SK-N-SH treated with all-trans-retinoic acid at 6 μM for 48 hours (cell line): ENCODE measurements around the gene TCERG1L.

ENCODE experiments used
- ATAC-seq: fragments of 200-7000 bp; cut with Tn5 transposase; 3 replicates; pipeline ENCODE4 v1.9.1; 2020; ENCODE audit warnings: mild to moderate bottlenecking, moderate library complexity
- ARNTL ChIP-seq: fragments of 450-650 bp; formaldehyde crosslinking; IDR thresholded peaks from 2 replicates; pipeline ENCODE4 v1.5.0; 2020; ENCODE audit warnings: low read depth, mild to moderate bottlenecking, moderate library complexity, borderline replicate concordance
- BACH2 ChIP-seq: fragments of 250-450 bp; sonication (Bioruptor Pico); IDR thresholded peaks from 2 replicates; pipeline ENCODE4 v1.9.0; 2021; ENCODE audit warnings: mild to moderate bottlenecking, borderline replicate concordance
- CSDC2 ChIP-seq: fragments of 250-450 bp; sonication (Bioruptor Pico); IDR thresholded peaks from 2 replicates; pipeline ENCODE4 v1.5.0; 2020; ENCODE audit warnings: mild to moderate bottlenecking, moderate library complexity
- ESRRG ChIP-seq: fragments of 250-450 bp; sonication (Bioruptor Pico); IDR thresholded peaks from 2 replicates; pipeline ENCODE4 v1.6.1; 2021; ENCODE audit warnings: mild to moderate bottlenecking
- GLIS3 ChIP-seq: fragments of 250-450 bp; sonication (Bioruptor Pico); IDR thresholded peaks from 2 replicates; pipeline ENCODE4 v1.5.0; 2020; ENCODE audit warnings: mild to moderate bottlenecking, moderate library complexity
- OSR1 ChIP-seq: fragments of 250-450 bp; sonication (Bioruptor Pico); IDR thresholded peaks from 2 replicates; pipeline ENCODE4 v1.8.0; 2022; ENCODE audit warnings: moderate library complexity, mild to moderate bottlenecking, inconsistent platforms
- PPARA ChIP-seq: fragments of 250-450 bp; sonication (Bioruptor Pico); IDR thresholded peaks from 2 replicates; pipeline ENCODE4 v1.5.0; 2020; ENCODE audit warnings: mild to moderate bottlenecking, borderline replicate concordance
- RARB ChIP-seq: fragments of 250-450 bp; sonication (Bioruptor Pico); IDR thresholded peaks from 2 replicates; pipeline ENCODE4 v1.8.0; 2021; ENCODE audit warnings: mild to moderate bottlenecking, moderate library complexity
- SNAI2 ChIP-seq: fragments of 250-450 bp; sonication (Bioruptor Pico); IDR thresholded peaks from 2 replicates; pipeline ENCODE4 v1.5.0; 2020; ENCODE audit warnings: mild to moderate bottlenecking, moderate library complexity
- TCF4 ChIP-seq: fragments of 250-450 bp; sonication (Bioruptor Pico); IDR thresholded peaks from 2 replicates; pipeline ENCODE4 v1.8.0; 2021; ENCODE audit warnings: mild to moderate bottlenecking, moderate library complexity, borderline replicate concordance
- TOX ChIP-seq: fragments of 250-450 bp; sonication (Bioruptor Pico); IDR thresholded peaks from 2 replicates; pipeline ENCODE4 v1.8.0; 2021; ENCODE audit warnings: mild to moderate bottlenecking, moderate library complexity, borderline replicate concordance
- ZFP3 ChIP-seq: fragments of 250-450 bp; sonication (Bioruptor Pico); IDR thresholded peaks from 2 replicates; pipeline ENCODE4 v1.5.0; 2020; ENCODE audit warnings: mild to moderate bottlenecking, moderate library complexity
- ZFP30 ChIP-seq: fragments of 450-650 bp; formaldehyde crosslinking; IDR thresholded peaks from 2 replicates; pipeline ENCODE4 v1.5.0; 2022; ENCODE audit warnings: mild to moderate bottlenecking, moderate library complexity
- ZNF565 ChIP-seq: fragments of 450-650 bp; formaldehyde crosslinking; conservative IDR thresholded peaks from 2 replicates; pipeline ENCODE4 v1.5.0; 2020; ENCODE audit warnings: low read depth, mild to moderate bottlenecking, moderate library complexity
- ZNF70 ChIP-seq: fragments of 450-650 bp; formaldehyde crosslinking; IDR thresholded peaks from 2 replicates; pipeline ENCODE4 v1.5.0; 2020; ENCODE audit warnings: mild to moderate bottlenecking, moderate library complexity
- ZNF8 ChIP-seq: fragments of 450-650 bp; formaldehyde crosslinking; IDR thresholded peaks from 2 replicates; pipeline ENCODE4 v1.5.0; 2020; ENCODE audit warnings: mild to moderate bottlenecking, moderate library complexity
- TF ChIP-seq, protein P1 (sequence below): fragments of 250-450 bp; sonication (Bioruptor Pico); IDR thresholded peaks from 2 replicates; pipeline ENCODE4 v1.8.0; 2021; ENCODE audit warnings: low read depth, mild to moderate bottlenecking, moderate library complexity, borderline replicate concordance
- TF ChIP-seq, protein P2 (sequence below): fragments of 250-450 bp; sonication (Bioruptor Pico); IDR thresholded peaks from 2 replicates; pipeline ENCODE4 v1.5.1; 2021; ENCODE audit warnings: mild to moderate bottlenecking, moderate library complexity
- TF ChIP-seq, protein P3 (sequence below): fragments of 250-450 bp; sonication (Bioruptor Pico); IDR thresholded peaks from 2 replicates; pipeline ENCODE4 v1.5.1; 2020; ENCODE audit warnings: low read depth, mild to moderate bottlenecking, moderate library complexity
- TF ChIP-seq, protein P4 (sequence below): fragments of 250-450 bp; sonication (Bioruptor Pico); IDR thresholded peaks from 2 replicates; pipeline ENCODE4 v1.8.0; 2020; ENCODE audit warnings: mild to moderate bottlenecking, moderate library complexity, borderline replicate concordance

The TCERG1L gene

DNA sequence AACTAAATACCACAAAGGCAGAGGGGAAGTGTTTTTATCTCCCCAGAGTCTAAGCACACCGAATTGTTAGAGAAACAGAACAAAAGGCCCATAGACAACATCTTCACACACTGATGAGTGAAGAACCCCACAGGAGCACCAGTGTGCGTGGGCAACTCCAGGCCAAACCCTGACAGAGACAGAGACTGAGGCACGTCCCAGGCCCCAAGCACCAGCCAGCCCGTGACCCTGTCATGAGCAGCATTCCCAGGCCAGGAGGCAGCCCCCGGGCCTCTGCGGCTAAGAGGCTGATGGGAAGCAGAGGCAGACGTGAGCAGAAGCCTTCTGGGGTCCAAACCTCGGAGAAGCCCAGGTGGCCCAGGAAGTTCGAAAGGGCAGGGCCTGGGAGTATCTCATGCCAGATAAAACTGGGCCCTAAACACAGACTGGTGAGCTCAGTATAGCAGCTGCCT lies 184.4 kb downstream of the TCERG1L start (continued):
- TF ChIP-seq, protein P1, sequence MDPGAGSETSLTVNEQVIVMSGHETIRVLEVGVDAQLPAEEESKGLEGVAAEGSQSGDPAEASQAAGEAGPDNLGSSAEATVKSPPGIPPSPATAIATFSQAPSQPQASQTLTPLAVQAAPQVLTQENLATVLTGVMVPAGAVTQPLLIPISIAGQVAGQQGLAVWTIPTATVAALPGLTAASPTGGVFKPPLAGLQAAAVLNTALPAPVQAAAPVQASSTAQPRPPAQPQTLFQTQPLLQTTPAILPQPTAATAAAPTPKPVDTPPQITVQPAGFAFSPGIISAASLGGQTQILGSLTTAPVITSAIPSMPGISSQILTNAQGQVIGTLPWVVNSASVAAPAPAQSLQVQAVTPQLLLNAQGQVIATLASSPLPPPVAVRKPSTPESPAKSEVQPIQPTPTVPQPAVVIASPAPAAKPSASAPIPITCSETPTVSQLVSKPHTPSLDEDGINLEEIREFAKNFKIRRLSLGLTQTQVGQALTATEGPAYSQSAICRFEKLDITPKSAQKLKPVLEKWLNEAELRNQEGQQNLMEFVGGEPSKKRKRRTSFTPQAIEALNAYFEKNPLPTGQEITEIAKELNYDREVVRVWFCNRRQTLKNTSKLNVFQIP, result no peak
- no peak for TF ChIP-seq ZFP30 (CRISPR knock-in tag)
- TF ChIP-seq TCF4 (CRISPR knock-in tag), result no peak
- no peak for TF ChIP-seq ZNF70 (CRISPR knock-in tag)
- no peak for TF ChIP-seq SNAI2 (CRISPR knock-in tag)
- TF ChIP-seq ESRRG, result no peak

DNA sequence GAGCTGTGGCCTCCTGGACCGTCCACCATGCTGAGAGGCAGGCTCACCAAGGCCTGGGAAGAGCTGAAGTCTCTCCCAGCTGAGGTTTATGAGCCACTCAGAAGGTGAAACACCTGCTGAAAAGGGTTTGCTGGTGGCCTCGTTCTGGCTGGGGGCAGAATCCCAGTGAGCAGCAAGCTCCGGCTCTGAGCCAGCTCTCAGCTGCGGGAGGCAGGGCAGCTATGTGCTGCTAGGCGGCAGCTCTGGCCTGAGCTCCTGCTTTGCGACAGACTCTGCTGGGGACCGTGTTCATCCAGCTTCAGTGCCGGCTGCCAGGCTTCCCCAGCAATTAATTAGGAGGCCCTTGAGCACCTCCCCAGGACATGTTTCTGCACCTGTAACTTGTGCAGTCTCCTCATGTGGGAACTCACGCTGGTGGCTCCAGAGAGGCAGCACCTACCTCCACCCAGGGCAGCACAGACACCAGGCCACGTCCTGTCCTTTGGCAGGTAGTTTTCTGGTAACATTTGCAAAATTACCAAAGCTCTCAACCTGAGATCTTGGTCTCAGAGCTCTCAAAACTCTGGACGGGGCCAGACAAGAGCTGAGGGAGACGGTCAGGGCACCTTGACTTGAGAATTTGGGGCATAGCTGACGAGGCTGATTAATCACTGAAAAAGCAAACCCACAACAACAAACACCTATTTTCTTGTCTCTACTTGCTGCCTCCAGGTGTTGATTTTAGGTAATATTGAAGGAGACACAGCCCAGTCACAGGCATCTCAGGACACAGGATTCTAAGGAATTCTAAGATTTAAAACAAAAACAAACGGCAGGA lies 185.0 kb downstream of the TCERG1L start:
- no peak for ATAC-seq
- TF ChIP-seq ZFP30 (CRISPR knock-in tag), result no peak
- TF ChIP-seq GLIS3 (CRISPR knock-in tag), result no peak
- no peak for TF ChIP-seq ZFP3
- TF ChIP-seq, all 23 proteins: peak for 0

DNA sequence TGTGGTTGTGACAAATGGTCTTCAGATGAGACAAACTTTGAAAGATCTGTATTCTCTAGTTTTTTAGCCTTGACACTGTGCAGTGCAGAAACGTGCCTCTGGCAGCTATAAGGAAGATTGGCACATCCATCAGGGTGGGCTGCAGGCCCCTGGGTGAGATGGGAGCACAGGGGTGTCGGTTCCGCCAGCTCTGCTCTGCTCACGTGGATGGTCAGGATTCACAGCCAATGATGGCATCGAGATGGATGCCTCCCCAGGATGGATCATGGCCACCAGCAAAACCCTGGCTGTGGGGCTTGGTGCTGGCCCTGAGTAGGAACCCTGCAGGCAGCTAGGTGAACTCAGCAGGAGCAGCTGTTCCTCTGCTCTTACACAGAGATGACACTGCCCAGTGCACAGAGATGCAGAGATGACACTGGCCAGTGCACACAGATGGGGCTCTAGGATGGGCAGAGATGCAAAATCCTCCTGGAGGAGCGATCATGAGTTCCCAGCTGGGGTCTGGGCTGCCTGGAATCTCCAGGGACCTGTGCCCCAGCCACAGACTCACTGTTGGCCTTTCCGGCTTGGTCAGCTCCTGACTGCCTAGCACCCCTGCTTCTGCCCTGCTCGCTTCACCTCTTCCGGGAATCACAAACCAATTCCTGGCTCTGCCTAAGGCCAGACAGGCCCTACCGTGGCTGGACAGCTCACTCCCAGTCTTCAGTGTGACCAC lies 185.9 kb downstream of the TCERG1L start:
- TF ChIP-seq ARNTL (CRISPR knock-in tag) (no peak), BACH2 (CRISPR knock-in tag) (no peak), OSR1 (CRISPR knock-in tag) (no peak), ZNF565 (no peak), CSDC2 (CRISPR knock-in tag) (no peak), ESRRG (no peak), SNAI2 (CRISPR knock-in tag) (no peak), GLIS3 (CRISPR knock-in tag) (no peak), ZFP3 (no peak), TCF4 (CRISPR knock-in tag) (no peak), RARB (CRISPR knock-in tag) (no peak)
- TF ChIP-seq, protein P2, sequence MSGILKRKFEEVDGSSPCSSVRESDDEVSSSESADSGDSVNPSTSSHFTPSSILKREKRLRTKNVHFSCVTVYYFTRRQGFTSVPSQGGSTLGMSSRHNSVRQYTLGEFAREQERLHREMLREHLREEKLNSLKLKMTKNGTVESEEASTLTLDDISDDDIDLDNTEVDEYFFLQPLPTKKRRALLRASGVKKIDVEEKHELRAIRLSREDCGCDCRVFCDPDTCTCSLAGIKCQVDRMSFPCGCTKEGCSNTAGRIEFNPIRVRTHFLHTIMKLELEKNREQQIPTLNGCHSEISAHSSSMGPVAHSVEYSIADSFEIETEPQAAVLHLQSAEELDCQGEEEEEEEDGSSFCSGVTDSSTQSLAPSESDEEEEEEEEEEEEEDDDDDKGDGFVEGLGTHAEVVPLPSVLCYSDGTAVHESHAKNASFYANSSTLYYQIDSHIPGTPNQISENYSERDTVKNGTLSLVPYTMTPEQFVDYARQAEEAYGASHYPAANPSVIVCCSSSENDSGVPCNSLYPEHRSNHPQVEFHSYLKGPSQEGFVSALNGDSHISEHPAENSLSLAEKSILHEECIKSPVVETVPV (CRISPR knock-in tag), result no peak
- TF ChIP-seq, protein P3, sequence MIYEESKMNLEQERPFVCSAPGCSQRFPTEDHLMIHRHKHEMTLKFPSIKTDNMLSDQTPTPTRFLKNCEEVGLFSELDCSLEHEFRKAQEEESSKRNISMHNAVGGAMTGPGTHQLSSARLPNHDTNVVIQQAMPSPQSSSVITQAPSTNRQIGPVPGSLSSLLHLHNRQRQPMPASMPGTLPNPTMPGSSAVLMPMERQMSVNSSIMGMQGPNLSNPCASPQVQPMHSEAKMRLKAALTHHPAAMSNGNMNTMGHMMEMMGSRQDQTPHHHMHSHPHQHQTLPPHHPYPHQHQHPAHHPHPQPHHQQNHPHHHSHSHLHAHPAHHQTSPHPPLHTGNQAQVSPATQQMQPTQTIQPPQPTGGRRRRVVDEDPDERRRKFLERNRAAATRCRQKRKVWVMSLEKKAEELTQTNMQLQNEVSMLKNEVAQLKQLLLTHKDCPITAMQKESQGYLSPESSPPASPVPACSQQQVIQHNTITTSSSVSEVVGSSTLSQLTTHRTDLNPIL (CRISPR knock-in tag), result no peak
- TF ChIP-seq, protein P4, sequence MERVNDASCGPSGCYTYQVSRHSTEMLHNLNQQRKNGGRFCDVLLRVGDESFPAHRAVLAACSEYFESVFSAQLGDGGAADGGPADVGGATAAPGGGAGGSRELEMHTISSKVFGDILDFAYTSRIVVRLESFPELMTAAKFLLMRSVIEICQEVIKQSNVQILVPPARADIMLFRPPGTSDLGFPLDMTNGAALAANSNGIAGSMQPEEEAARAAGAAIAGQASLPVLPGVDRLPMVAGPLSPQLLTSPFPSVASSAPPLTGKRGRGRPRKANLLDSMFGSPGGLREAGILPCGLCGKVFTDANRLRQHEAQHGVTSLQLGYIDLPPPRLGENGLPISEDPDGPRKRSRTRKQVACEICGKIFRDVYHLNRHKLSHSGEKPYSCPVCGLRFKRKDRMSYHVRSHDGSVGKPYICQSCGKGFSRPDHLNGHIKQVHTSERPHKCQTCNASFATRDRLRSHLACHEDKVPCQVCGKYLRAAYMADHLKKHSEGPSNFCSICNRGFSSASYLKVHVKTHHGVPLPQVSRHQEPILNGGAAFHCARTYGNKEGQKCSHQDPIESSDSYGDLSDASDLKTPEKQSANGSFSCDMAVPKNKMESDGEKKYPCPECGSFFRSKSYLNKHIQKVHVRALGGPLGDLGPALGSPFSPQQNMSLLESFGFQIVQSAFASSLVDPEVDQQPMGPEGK (CRISPR knock-in tag), result no peak
- no peak for ATAC-seq

DNA sequence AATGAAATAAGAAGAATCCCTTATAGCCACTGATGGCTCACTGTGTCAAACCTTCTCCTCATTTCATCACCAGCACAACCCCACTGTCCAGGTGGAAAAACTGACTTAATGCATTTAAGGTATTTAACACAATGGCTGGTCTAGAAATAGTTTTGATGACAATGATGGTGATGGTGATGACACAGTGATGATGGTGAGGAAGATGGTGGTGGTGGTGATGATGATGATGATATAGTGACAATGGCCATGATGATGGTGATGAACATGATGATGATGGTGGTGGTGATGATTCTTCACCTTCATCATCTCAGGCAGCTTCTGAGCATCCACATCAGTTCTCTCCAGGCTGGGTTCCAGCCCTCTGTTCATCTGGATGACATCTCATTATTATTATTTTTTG lies 186.6 kb downstream of the TCERG1L start:
- ATAC-seq, result no peak
- TF ChIP-seq PPARA (CRISPR knock-in tag) (no peak), SNAI2 (CRISPR knock-in tag) (no peak), TOX (CRISPR knock-in tag) (no peak), CSDC2 (CRISPR knock-in tag) (no peak), TCF4 (CRISPR knock-in tag) (no peak), ZFP3 (no peak), ZFP30 (CRISPR knock-in tag) (no peak), ZNF8 (no peak)
- TF ChIP-seq, protein P4 (CRISPR knock-in tag), result no peak
- TF ChIP-seq, protein P2 (CRISPR knock-in tag), result no peak
